IMR-90 (cell line): ENCODE results near the gene DMD. TPM values are rescaled to one million over a fixed set of nuclear protein-coding genes. Genes with fewer than 3 reads are reported as not detected.

Experiments used
- ATAC-seq: fragments of 200-7000 bp; cut with Tn5 transposase; 2 replicates; pipeline ENCODE4 v1.9.1; 2020; ENCODE audit warnings: low read depth, mild to moderate bottlenecking, moderate library complexity
- BruUV-seq: library from RNA; stranded (reverse); fragments of 400-500 nt; replicated peaks from 2 replicates; lab custom pipeline; 2021; lab: Mats Ljungman, UMichigan
- CTCF ChIA-PET: fragments of 300-600 bp; formaldehyde crosslinking; extraction: SDS; loops from one replicate; lab custom pipeline; 2021; ENCODE audit warnings: antibody characterized with exemption; lab: Yijun Ruan, JAX
- POLR2A ChIA-PET: fragments of 300-600 bp; sonication (Branson Sonifier 250); formaldehyde crosslinking; loops from one replicate; lab custom pipeline; 2022; ENCODE audit warnings: antibody characterized with exemption; ENCODE audit not compliant: unreplicated experiment; lab: Charles Lee
- DNase-seq: peaks from one replicate; pipeline ENCODE4 v3.0.0; 2013
- H2AFZ ChIP-seq: replicated peaks from 2 replicates; pipeline ENCODE3; 2013; ENCODE audit warnings: low read length, mild to moderate bottlenecking; ENCODE audit not compliant: poor library complexity
- H2AK5ac ChIP-seq: 2 replicates; pipeline ENCODE4 v1.6.1; 2013; ENCODE audit warnings: low read depth, low read length, inconsistent platforms
- H2AK9ac ChIP-seq: replicated peaks from 2 replicates; pipeline ENCODE3; 2013; ENCODE audit warnings: mild to moderate bottlenecking, low read depth, low read length, moderate library complexity; ENCODE audit not compliant: poor library complexity
- H2BK120ac ChIP-seq: 2 replicates; pipeline ENCODE4 v1.6.1; 2013; ENCODE audit warnings: low read depth, low read length, inconsistent platforms
- H2BK15ac ChIP-seq: 3 replicates; pipeline ENCODE4 v1.6.1; 2013; ENCODE audit warnings: low read depth, low read length, inconsistent platforms
- H2BK20ac ChIP-seq: 2 replicates; pipeline ENCODE4 v1.6.1; 2013; ENCODE audit warnings: low read depth, mild to moderate bottlenecking, inconsistent platforms, low read length, moderate library complexity
- H2BK5ac ChIP-seq: 2 replicates; pipeline ENCODE4 v1.6.1; 2013; ENCODE audit warnings: mild to moderate bottlenecking, low read depth, low read length, inconsistent platforms; ENCODE audit not compliant: poor library complexity, severe bottlenecking
- H3K14ac ChIP-seq: replicated peaks from 2 replicates; pipeline ENCODE4 v1.6.1; 2013; ENCODE audit warnings: low read depth, low read length, inconsistent platforms
- H3K18ac ChIP-seq: 2 replicates; pipeline ENCODE4 v1.6.1; 2013; ENCODE audit warnings: low read depth, low read length, control low read depth
- H3K23ac ChIP-seq: 2 replicates; pipeline ENCODE4 v1.6.1; 2013; ENCODE audit warnings: low read depth, low read length, inconsistent platforms
- H3K27ac ChIP-seq: 2 replicates; pipeline ENCODE4 v1.5.1; 2013; ENCODE audit warnings: mild to moderate bottlenecking, control low read depth, low read length; ENCODE audit not compliant: insufficient read depth
- H3K27me3 ChIP-seq: 2 replicates; pipeline ENCODE4 v1.6.1; 2013; ENCODE audit warnings: low read length; ENCODE audit not compliant: control insufficient read depth, insufficient read depth
- H3K36me3 ChIP-seq: 2 replicates; pipeline ENCODE4 v1.6.1; 2013; ENCODE audit warnings: low read length, mixed read lengths; ENCODE audit not compliant: control insufficient read depth, insufficient read depth
- H3K4ac ChIP-seq: 2 replicates; pipeline ENCODE4 v1.6.1; 2013; ENCODE audit warnings: low read depth, low read length, inconsistent platforms
- H3K4me1 ChIP-seq: 2 replicates; pipeline ENCODE4 v1.6.1; 2013; ENCODE audit warnings: low read length, mixed read lengths; ENCODE audit not compliant: control insufficient read depth, insufficient read depth
- H3K4me2 ChIP-seq: 2 replicates; pipeline ENCODE4 v1.6.1; 2013; ENCODE audit warnings: low read depth, mild to moderate bottlenecking, control low read depth, low read length, moderate library complexity
- H3K4me3 ChIP-seq: 2 replicates; pipeline ENCODE4 v1.5.1; 2013; ENCODE audit warnings: low read depth, mild to moderate bottlenecking, control low read depth, low read length, moderate library complexity; ENCODE audit not compliant: insufficient read depth
- H3K56ac ChIP-seq: 2 replicates; pipeline ENCODE4 v1.6.1; 2013; ENCODE audit warnings: low read length, inconsistent platforms; ENCODE audit not compliant: insufficient read depth; ENCODE audit errors: extremely low read depth
- H3K79me1 ChIP-seq, 2 experiments: 2 replicates each; pipeline ENCODE4 v1.6.1; 2013; ENCODE audit warnings: low read length in 2 of 2, inconsistent platforms in 1 of 2, low read depth in 1 of 2
- H3K9ac ChIP-seq: 2 replicates; pipeline ENCODE4 v1.6.1; 2013; ENCODE audit warnings: low read depth, low read length, control low read depth
- H3K9me1 ChIP-seq: 2 replicates; pipeline ENCODE4 v1.6.1; 2013; ENCODE audit warnings: low read length, inconsistent platforms; ENCODE audit not compliant: insufficient read depth
- H3K9me3 ChIP-seq: 2 replicates; pipeline ENCODE4 v1.6.1; 2013; ENCODE audit warnings: low read length; ENCODE audit not compliant: control insufficient read depth, insufficient read depth
- H4K20me1 ChIP-seq: 2 replicates; pipeline ENCODE4 v1.6.1; 2013; ENCODE audit warnings: low read length, inconsistent platforms; ENCODE audit not compliant: insufficient read depth
- H4K5ac ChIP-seq: 2 replicates; pipeline ENCODE4 v1.6.1; 2013; ENCODE audit warnings: mild to moderate bottlenecking, low read depth, low read length, control low read depth
- H4K8ac ChIP-seq, 2 experiments: 2 replicates each; pipeline ENCODE4 v1.6.1; 2013; ENCODE audit warnings: low read depth in 2 of 2, low read length in 2 of 2, control low read depth in 1 of 2, inconsistent platforms in 1 of 2
- H4K91ac ChIP-seq: 2 replicates; pipeline ENCODE4 v1.6.1; 2013; ENCODE audit warnings: low read depth, low read length, inconsistent platforms; ENCODE audit not compliant: insufficient read depth
- BHLHE40 ChIP-seq: fragments of 150-350 bp; IDR thresholded peaks from 2 replicates; pipeline ENCODE4 v1.6.1; 2016; ENCODE audit warnings: mild to moderate bottlenecking, low read depth, low read length
- CHD1 ChIP-seq: IDR thresholded peaks from 2 replicates; pipeline ENCODE4 v1.6.1; 2012; ENCODE audit warnings: low read depth, low read length, improper control_type of control experiment
- MXI1 ChIP-seq: IDR thresholded peaks from 2 replicates; pipeline ENCODE4 v1.6.1; 2012; ENCODE audit warnings: low read depth, mild to moderate bottlenecking, low read length, moderate library complexity, borderline replicate concordance
- WGBS, 2 experiments: methylation state at CpG; one replicate each; pipeline versions ENCODE4 v1.1.5 to v1.1.7; 2013; ENCODE audit warnings: missing lambda C conversion rate in 2 of 2; ENCODE audit not compliant: insufficient read length in 1 of 2; ENCODE audit errors: extremely low coverage in 2 of 2; 5-methylcytosine and 5-hydroxymethylcytosine counted together
- dilution Hi-C: fragments of 300-500 bp; cut with HindIII; formaldehyde crosslinking; loops from one replicate; pipeline ENCODE4 v1.14.3; 2018; ENCODE audit warnings: low sequenced_read_pairs; ENCODE audit not compliant: unreplicated experiment
- in situ Hi-C: fragments of 300-500 bp; cut with MboI; formaldehyde crosslinking; loops from 3 replicates; pipeline ENCODE4 v1.14.3; 2019; ENCODE audit warnings: low sequenced_read_pairs, inconsistent platforms, mixed read lengths
- intact Hi-C: fragments of 100-400 bp; cut with micrococcal nuclease; formaldehyde crosslinking; loops from 2 replicates; pipeline ENCODE4 v1.10.0; 2022
- polyA plus RNA-seq, 3 experiments: library from polyadenylated mRNA; depleted of rRNA; stranded (reverse); fragments of >200 nt; gene quantifications; 2 replicates each; pipeline ENCODE4 v1.2.3, GENCODE V29; 2012; ENCODE audit warnings: low replicate concordance in 1 of 3
- total RNA-seq: library from RNA; depleted of rRNA; stranded (reverse); fragments of >200 nt; gene quantifications from 2 replicates; pipeline ENCODE4 v1.2.3, GENCODE V29; 2012

The DMD gene
- total and polyA plus RNA-seq, 2 of the 4 experiments (the other 2 are of a cell fraction): 6.6 to 11.8 TPM

GRCh38 chrX:31820430-31821210 is 1390.7 kb downstream of the DMD start:
- H2AK9ac ChIP-seq: no peak overlapping the region
- no peaks in the 10 kb centered on the region for H3K9me1 ChIP-seq
- no peak overlapping the region for H2AFZ ChIP-seq
- no peak overlapping the region for H3K9ac ChIP-seq
- 20% methylated on average over 1 of the region's 7 CpGs; no CpG with 5 or more reads in 1 of the 2 experiments for WGBS, 2 experiments
- H4K91ac ChIP-seq: no peak overlapping the region
- no peak for ATAC-seq
- no peaks in the 10 kb centered on the region for H3K79me1 ChIP-seq
- intact Hi-C loops: no loop called here
- H2BK5ac ChIP-seq: no peak overlapping the region
- H3K18ac ChIP-seq: no peak overlapping the region
- no peak overlapping the region for H2AK5ac ChIP-seq
- H4K20me1 ChIP-seq: no peaks in the 10 kb centered on the region
- no peak overlapping the region for H3K23ac ChIP-seq
- no peaks in the 10 kb centered on the region for H3K9me3 ChIP-seq
- H2BK15ac ChIP-seq: no peak overlapping the region
- dilution Hi-C loops: no loop called here
- no peaks in the 10 kb centered on the region for H3K36me3 ChIP-seq
- no peak for DNase-seq
- no peak overlapping the region for H3K4me3 ChIP-seq
- no peak overlapping the region for H3K56ac ChIP-seq
- H3K27ac ChIP-seq: no peak overlapping the region
- no peak overlapping the region for H2BK20ac ChIP-seq
- H3K4me2 ChIP-seq: no peak overlapping the region
- no peaks in the 10 kb centered on the region for H3K4me1 ChIP-seq
- no peak overlapping the region for H3K4ac ChIP-seq
- ChIA-PET POLR2A (no interaction called here), CTCF (no interaction called here)
- in situ Hi-C loops: no loop called here
- no TSS peak for BruUV-seq
- no peak overlapping the region for H4K8ac ChIP-seq
- no peaks in the 10 kb centered on the region for H3K27me3 ChIP-seq
- H3K14ac ChIP-seq: no peak overlapping the region
- no peak overlapping the region for H4K5ac ChIP-seq
- TF ChIP-seq MXI1: no peak
- no peak for TF ChIP-seq CHD1
- no peak for TF ChIP-seq BHLHE40
- H2BK120ac ChIP-seq: no peak overlapping the region
